Stimulated activated CD8-positive, alpha-beta memory T cell treated with anti-CD3 and anti-CD28 coated beads, Interleukin-7, amount 100 ng/mL, for 4 hours (primary cell): ENCODE results near the gene IGSF9B.

Experiments used
- DNase-seq, 2 donors: peaks; one replicate each; pipeline ENCODE4 v3.0.0-alpha.2; 2020; ENCODE audit warnings: low read depth in 2 of 2

Gene IGSF9B

DNA sequence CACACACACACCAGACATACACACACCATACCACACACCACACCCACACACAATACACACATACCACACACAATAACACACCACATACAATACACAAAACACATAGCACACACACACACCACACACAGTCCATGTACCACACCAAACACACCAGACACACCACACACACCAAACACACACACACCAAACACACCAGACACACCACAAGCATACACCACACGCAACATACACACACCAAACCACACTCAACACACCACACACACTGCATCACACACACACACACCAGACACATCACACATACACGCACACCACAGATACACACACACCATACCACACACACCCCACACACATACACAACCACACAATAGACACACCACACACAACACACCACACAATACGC is 54.8 kb downstream of the IGSF9B start:
- no peak for DNase-seq

DNA sequence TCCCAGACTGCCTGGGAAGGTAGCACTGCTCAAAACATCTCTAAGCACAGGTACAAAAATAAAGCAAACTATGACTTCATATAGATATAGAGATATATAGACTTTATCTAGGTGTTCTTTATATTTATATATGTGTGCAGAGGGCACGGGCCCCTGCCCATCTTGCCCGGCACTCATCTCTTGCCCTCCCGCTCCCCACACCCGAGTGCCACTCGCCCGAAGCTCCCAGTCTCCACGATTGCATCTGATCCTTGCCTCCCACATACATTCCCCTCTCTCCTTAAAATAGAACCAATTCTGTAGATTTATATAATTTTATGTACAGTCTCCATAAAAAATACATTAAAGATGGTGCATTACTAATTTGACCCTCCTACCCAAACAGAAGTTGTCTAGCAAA is 55.5 kb downstream of the IGSF9B start:
- no peak for DNase-seq

DNA sequence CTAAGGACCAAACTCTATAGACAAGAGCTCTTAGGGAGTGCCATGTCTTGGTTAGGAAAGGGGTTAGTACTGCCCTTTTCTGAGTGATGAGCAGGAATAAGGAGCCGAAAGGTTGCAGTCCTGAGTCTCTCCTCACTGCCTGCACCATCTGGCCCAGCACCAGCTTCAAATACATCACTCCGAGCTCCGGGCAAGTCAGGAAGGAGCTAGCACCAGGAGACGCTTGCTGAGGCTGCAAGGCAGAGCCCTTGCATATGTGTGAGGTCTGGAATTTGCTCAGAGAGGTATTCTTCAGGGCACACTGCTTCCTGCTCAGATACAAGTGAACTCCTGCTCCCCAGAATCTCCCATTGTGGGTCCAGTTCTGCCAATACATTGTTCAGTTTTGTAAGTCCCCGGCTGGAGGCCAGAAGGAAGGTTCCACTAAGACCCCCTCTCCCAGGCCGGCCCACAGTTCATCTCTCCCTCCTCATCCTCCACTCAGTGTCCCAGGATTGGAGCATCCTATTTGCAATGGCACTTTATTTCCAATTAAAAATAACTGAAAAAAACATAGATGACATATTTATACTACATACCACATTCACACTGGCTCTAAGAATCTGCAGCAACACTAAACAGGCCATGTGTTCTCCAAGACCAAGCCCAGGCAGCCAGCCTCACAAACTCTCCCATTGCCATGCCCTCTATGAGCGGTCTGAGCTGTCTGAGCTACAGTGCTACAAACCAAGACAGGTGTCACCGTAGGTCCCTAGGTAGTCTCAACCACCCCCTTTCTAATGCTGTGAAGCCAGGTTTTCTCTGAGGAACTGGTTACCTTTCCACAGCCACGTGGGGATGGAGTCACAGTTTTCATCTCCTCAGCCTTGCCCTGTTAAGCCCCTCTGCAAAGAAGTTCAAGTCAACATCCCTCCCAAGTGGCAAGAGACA is 56.3 kb downstream of the IGSF9B start:
- DNase-seq = no peak

DNA sequence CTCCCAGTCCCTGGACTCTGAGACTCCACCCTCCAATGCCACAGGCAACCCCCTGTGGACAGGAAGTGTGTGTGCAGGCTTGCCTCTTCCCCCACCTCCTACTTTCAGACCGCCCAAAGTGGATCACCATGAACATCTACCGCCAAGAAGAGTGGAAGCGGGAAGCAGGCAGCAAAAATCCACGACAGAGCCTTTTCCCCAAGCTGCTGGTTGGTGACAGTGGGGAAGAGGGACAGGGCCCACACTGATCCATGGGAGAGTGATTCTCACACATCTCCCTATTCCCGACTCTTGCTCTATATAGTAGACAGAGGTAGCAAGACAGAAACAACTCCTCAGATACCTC is 58.0 kb downstream of the IGSF9B start:
- DNase-seq = no peak

DNA sequence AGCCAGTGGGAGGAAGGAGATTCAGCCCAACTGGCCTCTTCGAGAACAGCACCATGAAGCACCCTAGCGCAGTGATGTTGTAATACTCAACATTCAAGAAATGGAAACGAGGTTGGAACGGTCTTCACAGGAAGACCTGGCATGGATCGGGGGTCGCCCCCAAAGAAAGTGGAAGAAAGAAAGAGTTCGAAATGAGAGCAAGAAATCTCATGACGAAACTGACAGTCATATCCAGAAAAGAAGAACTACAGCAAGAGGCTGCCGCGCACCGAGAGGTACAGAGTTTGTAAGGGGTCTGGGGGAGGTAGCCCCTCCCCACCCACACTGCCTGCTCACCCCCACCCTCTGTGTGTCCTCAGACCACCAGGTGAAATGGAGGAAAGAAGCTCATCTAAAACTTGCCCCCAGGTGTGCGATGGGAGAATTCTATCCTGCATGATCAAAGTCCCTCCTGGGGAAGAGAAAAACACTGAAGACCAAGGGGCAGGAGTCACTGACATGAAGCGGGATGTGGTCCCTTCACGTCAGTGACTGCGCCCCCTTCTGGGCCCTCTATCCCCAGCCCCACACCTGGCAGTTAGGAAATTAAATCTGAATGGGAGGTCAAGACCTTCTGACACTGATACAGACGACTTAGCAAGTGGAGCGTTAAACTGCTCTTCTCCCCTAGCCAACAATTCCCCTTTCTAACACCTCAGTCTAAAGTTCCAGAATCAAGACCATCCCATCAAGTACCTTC is 58.6 kb downstream of the IGSF9B start:
- no peak for DNase-seq

DNA sequence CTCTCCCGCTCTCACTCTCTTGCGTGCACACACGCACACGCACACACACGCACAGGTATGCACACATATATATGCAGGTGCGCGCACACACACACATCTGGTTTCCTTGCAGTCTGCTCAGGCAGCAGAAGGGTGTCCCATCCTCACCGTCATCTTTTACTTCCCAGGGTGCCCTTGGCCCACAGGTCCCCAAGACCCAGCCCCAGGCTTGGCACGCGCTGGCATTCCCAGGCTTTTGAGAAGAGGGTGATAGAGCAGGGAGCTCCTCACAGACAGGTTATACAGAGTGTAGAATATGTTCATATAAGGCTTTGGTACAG is 59.5 kb downstream of the IGSF9B start:
- no peak for DNase-seq

DNA sequence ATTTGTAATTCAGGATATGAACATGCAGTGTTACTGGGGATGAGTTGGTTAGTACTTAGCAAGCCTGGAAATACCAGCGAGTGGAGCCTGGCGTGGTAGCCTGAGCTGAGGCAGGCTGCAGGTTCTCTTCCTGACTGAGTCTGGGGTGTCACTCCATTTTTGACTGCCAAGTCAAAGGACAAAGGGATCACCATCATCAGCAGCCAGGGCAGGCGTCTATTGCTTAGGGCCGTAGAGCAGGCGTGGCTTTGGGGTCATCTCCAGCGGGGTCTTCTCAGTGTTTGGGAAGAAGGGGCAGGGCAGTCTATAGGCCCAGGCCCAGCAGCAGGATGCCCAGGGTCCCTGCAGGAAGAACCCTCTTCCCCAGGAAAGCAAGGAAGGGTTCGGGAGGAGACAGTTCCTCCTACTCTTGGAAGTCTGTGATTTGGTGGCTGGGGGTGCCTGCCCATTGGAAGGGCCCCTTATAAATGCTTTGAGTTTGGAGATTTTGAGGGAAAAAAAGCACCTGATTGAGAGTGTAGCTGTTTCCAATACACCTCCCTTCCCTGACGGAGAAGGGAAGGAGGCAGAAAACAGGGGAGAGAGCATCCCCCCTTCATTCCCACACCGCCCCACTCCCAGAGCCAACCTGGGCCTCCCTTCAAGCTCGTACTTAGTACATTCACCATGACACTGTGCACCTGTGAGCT is 60.0 kb downstream of the IGSF9B start:
- no peak for DNase-seq

DNA sequence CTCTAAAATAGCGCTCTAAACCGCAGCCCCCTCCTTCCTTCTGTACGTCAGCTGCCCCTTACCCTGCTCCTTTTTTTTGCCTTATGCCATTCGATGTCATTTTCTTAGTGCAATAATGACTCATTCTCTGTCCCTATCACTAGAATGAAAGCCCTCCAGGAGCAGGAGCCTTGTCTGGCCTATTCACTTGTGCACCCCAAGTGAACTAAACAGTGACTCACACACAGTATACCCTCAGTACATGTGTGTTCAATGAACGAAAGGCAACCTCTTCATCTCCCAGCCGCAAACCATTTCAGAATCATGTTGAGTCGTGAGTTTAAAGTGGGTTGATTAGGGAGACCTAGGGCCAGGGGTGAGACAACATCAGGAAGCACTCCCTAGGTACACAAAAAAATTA is 60.7 kb downstream of the IGSF9B start:
- DNase-seq = no peak

DNA sequence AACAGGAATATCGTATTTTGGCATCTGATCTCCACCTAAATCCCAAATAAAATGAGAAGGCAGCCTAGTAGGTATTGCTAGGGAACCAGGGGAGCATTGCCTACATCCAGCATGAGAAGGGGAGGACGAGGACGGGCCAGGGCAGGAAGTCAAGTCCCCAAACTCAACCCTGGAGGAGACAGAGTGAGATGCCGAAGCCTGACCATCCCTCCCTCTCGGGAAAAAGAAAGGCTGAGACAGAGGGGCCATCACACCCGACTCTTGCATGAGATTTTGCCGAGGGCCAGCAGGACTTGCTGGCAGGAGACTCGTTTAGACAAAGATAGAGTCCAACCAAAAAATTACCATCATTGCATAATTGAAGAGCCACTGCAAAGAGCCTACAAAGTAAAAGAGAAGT is 61.2 kb downstream of the IGSF9B start:
- DNase-seq = no peak

DNA sequence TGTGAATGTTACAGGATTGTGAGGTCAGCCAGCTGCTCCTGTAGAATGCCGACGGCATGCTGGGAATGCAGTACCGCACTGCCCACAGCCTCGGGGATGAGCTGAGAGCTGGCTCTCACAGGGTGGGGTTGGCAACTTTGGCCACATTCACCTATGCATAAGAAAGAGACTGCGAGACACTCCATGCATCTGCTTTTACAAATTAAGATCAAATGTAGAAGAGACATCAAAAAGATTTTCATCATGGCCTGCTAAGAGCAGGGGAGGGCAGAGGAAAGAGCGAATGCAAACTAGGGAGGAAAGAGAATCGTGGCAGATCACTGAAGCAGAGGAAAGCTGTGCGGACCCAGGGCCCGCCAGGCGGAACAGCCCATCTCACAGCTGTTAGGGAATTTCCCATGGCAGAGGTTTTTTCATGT is 61.7 kb downstream of the IGSF9B start:
- DNase-seq = no peak

DNA sequence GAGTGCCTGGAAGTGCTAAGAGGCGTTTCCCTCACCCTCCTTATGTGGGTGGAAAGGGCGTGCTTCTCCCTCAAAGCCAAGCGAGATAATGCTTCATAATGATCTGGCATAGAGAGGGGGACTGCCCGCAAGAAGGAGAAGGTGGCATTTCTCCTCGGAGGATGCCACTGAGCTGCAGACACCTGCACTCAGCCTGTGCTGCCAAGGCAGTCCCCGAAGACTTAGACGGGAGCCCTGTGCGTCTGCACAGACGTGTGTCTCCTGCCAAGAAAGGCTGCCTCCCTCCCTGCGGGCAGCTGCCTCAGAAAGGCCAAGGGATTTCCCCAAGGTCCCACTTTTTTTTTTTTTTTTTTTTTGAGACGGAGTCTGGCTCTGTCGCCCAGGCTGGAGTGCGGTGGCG is 63.4 kb downstream of the IGSF9B start:
- no peak for DNase-seq

DNA sequence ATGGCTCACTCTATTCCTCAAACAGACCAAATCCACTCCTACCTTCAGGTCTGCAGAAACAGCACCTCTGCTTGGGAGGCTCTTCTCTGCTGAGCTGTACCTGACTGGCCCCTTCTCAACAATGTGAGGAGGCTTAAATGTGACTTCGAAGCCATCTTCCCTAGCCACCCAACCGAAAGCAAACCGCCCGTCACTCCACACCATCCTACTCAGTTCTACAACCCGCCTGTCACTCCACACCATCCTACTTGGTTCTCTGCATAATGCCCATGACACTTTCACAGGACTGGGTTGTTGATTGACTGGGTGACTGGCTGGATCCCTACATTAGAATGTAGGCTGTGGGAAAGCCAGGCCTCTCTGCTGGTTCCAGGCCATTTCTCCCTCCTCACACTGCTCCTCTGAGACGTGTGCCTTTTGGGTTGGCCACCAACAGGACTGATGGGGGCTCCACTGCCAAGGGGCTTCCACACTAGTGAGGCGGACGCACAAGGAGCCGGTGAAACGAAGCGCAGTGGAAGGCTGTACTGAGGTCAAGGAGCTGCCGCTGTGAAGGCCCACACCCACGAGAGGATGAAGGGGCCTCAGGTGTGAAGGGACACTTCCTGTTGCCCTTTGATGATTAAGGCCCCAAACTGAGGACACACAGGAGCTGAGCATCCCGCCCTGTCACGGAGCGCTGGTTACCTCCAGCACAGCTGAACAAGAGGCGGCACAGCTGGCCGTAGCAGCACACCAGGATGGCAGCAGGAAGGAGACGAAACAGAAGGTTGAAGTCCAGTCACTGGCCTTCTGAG is 64.0 kb downstream of the IGSF9B start:
- DNase-seq = no peak

DNA sequence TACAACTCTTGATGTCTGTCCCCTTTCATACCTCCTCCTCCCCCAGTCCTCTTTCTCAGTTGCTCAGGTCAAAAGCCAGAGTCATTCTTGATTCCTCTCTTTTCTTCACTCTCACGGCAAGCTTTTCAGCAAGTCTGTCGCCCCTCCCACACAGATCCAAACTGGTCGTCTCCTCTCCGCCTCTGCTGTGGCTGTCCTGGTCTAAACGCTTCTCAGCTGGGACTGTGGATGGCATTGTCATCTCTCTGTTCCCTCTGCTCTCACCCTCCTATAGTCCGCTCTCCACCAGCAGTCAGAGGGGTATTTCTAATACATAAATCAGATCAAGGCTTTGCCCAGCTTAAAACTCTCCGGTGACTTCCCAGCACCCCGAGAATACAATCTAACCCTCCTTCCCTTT is 64.6 kb downstream of the IGSF9B start:
- DNase-seq = no peak

DNA sequence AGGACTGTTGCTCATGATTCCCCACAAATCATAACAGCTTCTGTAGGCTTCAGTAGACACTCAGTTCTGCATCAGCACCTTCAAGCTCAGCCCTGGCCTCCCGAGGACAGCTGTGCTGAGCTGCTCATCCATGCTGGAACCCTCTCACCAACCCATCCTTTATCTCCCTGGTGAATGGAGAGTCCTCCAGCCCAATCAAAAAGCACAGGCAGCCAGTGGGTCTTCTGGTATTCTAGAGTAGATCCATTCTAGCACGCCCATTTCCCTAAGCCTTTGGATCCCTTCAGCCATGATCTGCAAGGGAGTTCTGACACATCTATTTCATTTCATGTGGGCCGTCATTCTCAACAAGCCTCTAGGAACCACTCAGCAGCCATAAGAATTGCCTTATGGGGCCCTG is 66.9 kb downstream of the IGSF9B start:
- no peak for DNase-seq

DNA sequence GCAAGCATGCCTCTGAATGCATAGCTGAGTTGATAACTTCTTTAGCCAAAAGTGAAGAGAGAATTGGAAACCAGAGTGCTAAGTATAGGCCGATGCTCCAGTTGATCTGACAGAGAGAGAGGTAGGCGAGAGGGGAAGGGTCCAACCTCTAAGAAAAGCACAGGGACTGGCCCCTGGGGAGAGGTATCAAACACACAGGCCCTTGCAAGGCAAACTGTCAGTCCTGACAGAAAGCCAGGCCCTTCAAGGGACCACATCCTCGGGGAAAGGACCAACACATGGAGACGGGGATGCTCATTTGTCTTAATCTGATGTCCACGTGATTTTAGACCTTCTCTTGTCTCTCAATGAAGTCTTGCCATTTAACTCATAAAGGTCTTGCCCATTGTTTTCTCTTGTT is 67.6 kb downstream of the IGSF9B start:
- no peak for DNase-seq

DNA sequence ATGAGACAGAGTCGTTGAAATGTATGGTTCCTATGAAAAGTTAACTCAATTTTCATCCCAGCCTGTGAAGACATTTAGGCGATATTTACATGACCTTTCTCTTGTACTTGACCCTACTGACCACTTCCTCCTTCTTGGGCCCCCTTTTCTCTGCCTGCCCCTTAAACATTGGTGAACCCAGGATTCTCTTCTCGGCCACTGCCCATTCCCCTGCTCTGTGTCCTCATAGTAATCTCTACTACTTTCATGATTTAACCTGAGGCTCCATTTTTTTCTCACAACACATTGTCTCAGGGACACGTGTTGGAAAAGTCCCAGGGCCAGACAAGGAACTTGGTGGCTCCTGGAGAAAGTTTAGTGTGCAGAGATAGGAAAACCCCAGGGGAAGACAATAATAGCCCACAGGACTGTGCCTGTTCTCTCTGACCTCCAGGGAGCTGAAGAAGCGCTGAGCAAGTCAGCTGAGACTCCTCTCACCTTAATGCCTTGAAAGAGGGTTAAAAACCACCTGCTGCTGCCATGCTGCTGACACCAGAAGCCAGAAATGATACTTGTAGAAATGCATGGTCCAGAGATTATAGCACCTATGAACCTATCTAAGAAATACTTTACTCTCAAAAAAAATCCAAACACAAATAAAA is 69.0 kb downstream of the IGSF9B start:
- DNase-seq = no peak

DNA sequence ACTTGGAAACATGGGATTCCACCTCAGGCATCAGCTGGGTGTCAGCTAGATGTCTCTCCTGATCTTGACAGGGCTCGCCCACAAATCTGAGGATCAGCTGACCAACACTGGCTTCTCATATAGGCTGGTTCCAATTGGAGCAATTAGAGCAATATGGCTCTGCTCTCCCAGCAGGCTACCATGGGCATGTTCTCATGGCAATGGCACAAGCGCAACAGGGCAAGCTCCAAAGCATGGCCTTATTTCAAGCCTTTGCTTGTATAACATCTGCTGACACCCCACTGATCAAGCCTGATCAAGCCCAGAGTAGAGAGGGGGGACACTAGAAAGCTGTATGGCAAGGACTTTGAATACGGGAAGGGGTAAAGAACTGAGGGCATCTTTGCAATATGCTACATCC is 70.7 kb downstream of the IGSF9B start:
- no peak for DNase-seq

DNA sequence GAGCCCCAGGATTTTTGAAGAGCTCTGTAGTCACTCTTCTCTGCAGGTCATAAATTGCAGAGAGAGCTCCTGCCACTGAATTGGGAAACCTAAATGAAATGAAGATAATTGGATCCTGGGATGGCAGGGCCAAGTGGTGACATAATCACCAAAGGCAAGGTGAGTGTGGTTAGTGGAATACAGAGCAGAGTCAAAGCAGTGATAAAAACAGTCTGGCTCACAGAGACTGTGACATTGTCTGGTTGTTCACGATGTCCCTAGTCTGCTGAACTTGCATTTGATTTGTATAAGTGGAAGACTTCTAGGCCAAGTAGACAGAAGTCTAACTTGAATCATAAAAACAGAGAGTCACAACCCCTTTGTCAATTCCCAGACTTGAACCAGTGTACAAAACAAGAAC is 84.6 kb downstream of the IGSF9B start:
- DNase-seq = no peak

DNA sequence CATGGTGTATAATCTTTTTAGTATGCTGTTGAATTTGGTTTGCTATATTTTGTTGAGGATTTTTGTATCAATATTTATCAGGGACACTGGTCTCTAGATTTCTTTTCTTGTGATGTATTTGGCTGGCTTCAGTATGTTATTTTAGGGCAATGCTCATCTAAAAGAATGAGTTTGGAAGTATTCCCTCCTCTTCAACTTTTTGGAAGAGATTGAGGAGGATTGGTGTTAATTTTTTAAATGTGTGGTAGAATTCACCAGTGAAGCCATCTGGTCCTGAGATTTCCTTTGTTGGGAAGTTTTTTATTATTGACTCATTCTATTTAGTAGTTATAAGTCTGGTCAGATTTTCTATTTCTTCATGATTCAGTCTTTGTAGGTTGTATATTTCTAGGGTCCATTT is 89.3 kb downstream of the IGSF9B start:
- no peak for DNase-seq

DNA sequence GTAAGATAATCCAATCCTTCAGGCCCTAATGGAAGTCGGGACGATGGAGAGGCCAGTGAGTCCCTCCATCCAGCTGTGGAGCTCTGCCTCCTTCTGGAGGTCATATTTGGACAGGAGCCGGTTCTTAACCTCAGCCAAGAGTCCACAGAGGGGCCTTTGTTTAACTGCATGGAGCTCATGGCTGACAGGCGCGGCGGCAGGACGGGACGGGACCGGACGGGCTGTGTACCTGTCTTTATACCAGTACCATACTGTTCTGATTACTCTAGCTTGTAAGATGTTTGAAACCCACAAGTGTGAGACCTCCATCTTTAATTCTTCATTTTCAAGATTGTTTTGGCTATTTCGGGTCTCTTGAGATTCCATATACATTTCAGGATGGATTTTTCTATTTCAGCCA is 91.3 kb downstream of the IGSF9B start:
- no peak for DNase-seq

DNA sequence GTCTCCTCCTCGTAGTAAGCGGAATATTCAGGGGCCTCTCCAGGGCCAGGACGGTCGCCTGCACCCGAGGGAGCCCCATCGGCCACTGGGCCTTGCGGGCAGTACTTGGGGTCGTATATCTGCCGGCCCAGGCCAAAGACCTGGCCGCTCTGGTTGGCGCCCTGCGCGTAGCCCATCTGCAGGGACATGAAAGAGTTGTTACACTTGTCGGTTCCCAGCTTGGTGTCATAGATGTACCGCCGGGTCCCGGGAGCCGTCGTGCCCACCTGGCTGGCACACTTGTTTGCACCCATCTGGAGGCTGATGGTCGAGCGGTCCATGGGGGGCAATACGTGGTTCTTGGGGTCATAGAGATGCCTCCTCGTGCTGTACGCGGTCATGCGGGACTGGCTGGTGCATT is 92.0 kb downstream of the IGSF9B start:
- no peak for DNase-seq

DNA sequence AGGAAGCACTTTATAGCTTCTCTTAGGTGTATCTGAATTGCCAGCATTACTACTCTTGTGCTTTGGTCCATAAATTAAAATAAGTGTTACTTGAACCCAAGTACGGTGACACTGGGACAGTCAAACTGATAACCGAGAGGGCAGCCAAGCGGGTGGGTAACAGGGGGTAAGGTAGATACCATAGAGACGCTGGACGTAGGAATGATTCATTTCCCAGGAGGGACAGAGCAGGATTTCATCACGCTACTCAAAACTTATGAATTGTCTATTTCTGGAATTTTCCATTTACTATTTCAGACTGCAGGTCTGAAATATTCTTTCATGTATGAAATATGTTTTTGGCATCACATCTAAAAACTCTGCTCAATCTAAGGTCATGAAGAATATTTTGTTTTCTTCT is 96.6 kb downstream of the IGSF9B start:
- DNase-seq = no peak
